ENCODE measurements around the gene NR1D1. TPM values are rescaled to one million over a fixed set of nuclear protein-coding genes. Genes with fewer than 3 reads are reported as not detected.

The NR1D1 gene
- total and polyA plus RNA-seq, 2 of the 8 experiments (the other 6 are each of a cell fraction or from before 2014, with no cell fraction given), result 1.5 to 4.6 TPM

DNA sequence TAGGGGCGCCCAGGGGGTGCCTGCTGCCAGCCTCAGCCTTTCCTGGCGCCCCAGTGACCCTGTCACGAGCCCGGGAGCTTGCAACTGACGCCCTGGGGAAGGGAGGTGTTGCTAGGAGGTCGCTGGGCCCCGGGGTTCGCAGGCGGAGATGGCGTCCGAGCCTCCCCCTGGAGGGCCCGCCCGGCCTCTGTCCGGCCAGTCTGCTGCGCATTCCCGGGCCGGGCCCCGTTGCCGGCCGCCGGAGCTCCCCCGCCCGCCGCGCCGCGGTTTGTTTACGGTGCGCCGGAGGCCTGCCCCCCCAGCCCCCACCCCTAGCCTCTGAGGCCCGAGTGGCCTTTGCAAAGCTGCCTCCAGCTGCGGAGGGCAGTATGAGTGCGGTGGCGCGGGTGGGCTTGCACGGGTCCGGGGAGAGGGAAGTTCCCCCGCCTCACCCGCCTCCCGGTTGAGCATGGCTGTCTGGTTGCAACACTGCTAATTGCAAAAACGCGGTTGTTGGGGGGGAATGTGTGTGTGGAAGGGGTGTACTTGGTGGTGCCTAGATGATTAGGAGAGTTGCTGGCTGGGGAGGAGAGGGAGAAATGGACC is 37.1 kb downstream of the NR1D1 start (continued):
- peak; percentile 62; the same call in 1 of the 2 replicates for TF ChIP-seq RBBP5 (IDR thresholded peaks at IDR 0.05; ENCODE audit: borderline replicate concordance, low read depth, low read length)
- TF ChIP-seq, protein P1, sequence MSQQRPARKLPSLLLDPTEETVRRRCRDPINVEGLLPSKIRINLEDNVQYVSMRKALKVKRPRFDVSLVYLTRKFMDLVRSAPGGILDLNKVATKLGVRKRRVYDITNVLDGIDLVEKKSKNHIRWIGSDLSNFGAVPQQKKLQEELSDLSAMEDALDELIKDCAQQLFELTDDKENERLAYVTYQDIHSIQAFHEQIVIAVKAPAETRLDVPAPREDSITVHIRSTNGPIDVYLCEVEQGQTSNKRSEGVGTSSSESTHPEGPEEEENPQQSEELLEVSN (IDR thresholded peaks at IDR 0.05), result no peak
- peak; percentile 21 for TF ChIP-seq SAP30 (IDR thresholded peaks at IDR 0.05; ENCODE audit: insufficient read depth, insufficient replicate concordance, low read length)
- TF ChIP-seq SUZ12 (IDR thresholded peaks at IDR 0.05; ENCODE audit: low read length), result 0 out of 2 replicates have a peak, but pooled peaks have one; percentile 28
- no peak for TF ChIP-seq CHD2 (IDR thresholded peaks at IDR 0.05; ENCODE audit: low read length)
- TF ChIP-seq SP1 (IDR thresholded peaks at IDR 0.05; ENCODE audit: low read depth, low read length), result no peak
- TF ChIP-seq, protein P2, sequence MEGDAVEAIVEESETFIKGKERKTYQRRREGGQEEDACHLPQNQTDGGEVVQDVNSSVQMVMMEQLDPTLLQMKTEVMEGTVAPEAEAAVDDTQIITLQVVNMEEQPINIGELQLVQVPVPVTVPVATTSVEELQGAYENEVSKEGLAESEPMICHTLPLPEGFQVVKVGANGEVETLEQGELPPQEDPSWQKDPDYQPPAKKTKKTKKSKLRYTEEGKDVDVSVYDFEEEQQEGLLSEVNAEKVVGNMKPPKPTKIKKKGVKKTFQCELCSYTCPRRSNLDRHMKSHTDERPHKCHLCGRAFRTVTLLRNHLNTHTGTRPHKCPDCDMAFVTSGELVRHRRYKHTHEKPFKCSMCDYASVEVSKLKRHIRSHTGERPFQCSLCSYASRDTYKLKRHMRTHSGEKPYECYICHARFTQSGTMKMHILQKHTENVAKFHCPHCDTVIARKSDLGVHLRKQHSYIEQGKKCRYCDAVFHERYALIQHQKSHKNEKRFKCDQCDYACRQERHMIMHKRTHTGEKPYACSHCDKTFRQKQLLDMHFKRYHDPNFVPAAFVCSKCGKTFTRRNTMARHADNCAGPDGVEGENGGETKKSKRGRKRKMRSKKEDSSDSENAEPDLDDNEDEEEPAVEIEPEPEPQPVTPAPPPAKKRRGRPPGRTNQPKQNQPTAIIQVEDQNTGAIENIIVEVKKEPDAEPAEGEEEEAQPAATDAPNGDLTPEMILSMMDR (IDR thresholded peaks at IDR 0.05; ENCODE audit: control extremely low read depth in 1 of 3, insufficient read depth in 1 of 3, low read depth in 1 of 3, low read length in 3 of 3), result no peak
- peak; percentile 32; the same call in 1 of the 2 replicates for TF ChIP-seq CEBPB (IDR thresholded peaks at IDR 0.05; ENCODE audit: low read depth, low read length)
- TF ChIP-seq KDM4A (IDR thresholded peaks at IDR 0.05; ENCODE audit: low read depth, low read length, severe bottlenecking), result peak; percentile 68
- TF ChIP-seq POU5F1 (IDR thresholded peaks at IDR 0.05; ENCODE audit: low read depth, low read length), result no peak
- TF ChIP-seq BACH1 (IDR thresholded peaks at IDR 0.05; ENCODE audit: low read length), result no peak
- no peak for TF ChIP-seq TAF1 (IDR thresholded peaks at IDR 0.05; ENCODE audit: low read depth, low read length)
- no peak for TF ChIP-seq JUN (IDR thresholded peaks at IDR 0.05; ENCODE audit: low read depth, low read length)
- TF ChIP-seq RNF2 (IDR thresholded peaks at IDR 0.05; ENCODE audit: borderline replicate concordance, low read depth, low read length, missing control alignments, poor library complexity, severe bottlenecking), result no peak

Data from H1 (cell line).